OCI-LY7 (cell line): ENCODE results near the gene CCDC92B. TPM values are rescaled to one million over a fixed set of nuclear protein-coding genes. Genes with fewer than 3 reads are reported as not detected.

Experiments used
- BruUV-seq: library from RNA; stranded (reverse); fragments of 400-500 nt; replicated peaks from 2 replicates; lab custom pipeline; 2021; lab: Mats Ljungman, UMichigan
- CTCF ChIA-PET: fragments of 300-600 bp; sonication (Branson Sonifier 250); formaldehyde crosslinking; loops from one replicate; lab custom pipeline; 2022; ENCODE audit warnings: antibody characterized with exemption; ENCODE audit not compliant: unreplicated experiment; lab: Charles Lee
- POLR2A ChIA-PET: fragments of 300-600 bp; sonication (Branson Sonifier 250); formaldehyde crosslinking; loops from one replicate; lab custom pipeline; 2022; ENCODE audit warnings: antibody characterized with exemption; lab: Charles Lee
- DNase-seq: peaks from one replicate; pipeline ENCODE4 v3.0.0-alpha.2; 2015; ENCODE audit warnings: low spot score
- H2AFZ ChIP-seq: fragments of 200-600 bp; sonication (generic), shearing (Covaris generic); 2 replicates; pipeline ENCODE4 v1.6.1; 2014; ENCODE audit warnings: mild to moderate bottlenecking, antibody characterized with exemption, low read length, moderate library complexity
- H3K27ac ChIP-seq: fragments of 200-600 bp; sonication (generic); 2 replicates; pipeline ENCODE4 v1.5.1; 2014; ENCODE audit warnings: mixed run types, low read depth, mild to moderate bottlenecking, moderate library complexity, low read length, inconsistent platforms; ENCODE audit not compliant: poor library complexity, severe bottlenecking
- H3K36me3 ChIP-seq: fragments of 200-600 bp; sonication (generic); 2 replicates; pipeline ENCODE4 v1.6.1; 2014; ENCODE audit warnings: mild to moderate bottlenecking, antibody characterized with exemption, low read length, moderate library complexity, mixed read lengths; ENCODE audit not compliant: insufficient read depth
- H3K4me1 ChIP-seq: fragments of 200-600 bp; sonication (generic); 2 replicates; pipeline ENCODE4 v1.5.1; 2014; ENCODE audit warnings: mild to moderate bottlenecking, low read length; ENCODE audit not compliant: insufficient read depth, poor library complexity, severe bottlenecking
- H3K4me2 ChIP-seq: fragments of 200-600 bp; sonication (generic); 2 replicates; pipeline ENCODE4 v1.6.1; 2014; ENCODE audit warnings: mild to moderate bottlenecking, low read length
- H3K4me3 ChIP-seq: fragments of 200-600 bp; sonication (generic); 2 replicates; pipeline ENCODE4 v1.5.1; 2014; ENCODE audit warnings: mild to moderate bottlenecking, low read depth, low read length; ENCODE audit not compliant: poor library complexity, severe bottlenecking
- H3K79me2 ChIP-seq: fragments of 200-600 bp; sonication (generic); 2 replicates; pipeline ENCODE4 v1.6.1; 2016; ENCODE audit warnings: low read depth, mild to moderate bottlenecking, low read length, moderate library complexity, mixed read lengths; ENCODE audit not compliant: insufficient read depth
- H3K9me2 ChIP-seq: fragments of 200-600 bp; sonication (generic); 2 replicates; pipeline ENCODE4 v1.6.1; 2016; ENCODE audit warnings: mild to moderate bottlenecking, low read length, mixed read lengths; ENCODE audit not compliant: insufficient read depth
- H3K9me3 ChIP-seq: fragments of 200-600 bp; sonication (generic); 2 replicates; pipeline ENCODE4 v1.6.1; 2014; ENCODE audit warnings: mild to moderate bottlenecking, mixed run types, low read length, mixed read lengths
- H4K20me1 ChIP-seq: fragments of 200-600 bp; sonication (generic); 2 replicates; pipeline ENCODE4 v1.6.1; 2014; ENCODE audit warnings: mild to moderate bottlenecking, antibody characterized with exemption, low read length, moderate library complexity, mixed read lengths; ENCODE audit not compliant: insufficient read depth
- CTCF ChIP-seq: fragments of 200-600 bp; sonication (generic); conservative IDR thresholded peaks from 2 replicates; pipeline ENCODE4 v1.5.1; 2014; ENCODE audit warnings: mild to moderate bottlenecking, antibody characterized with exemption, low read length, moderate library complexity, mixed read lengths
- EZH2phosphoT487 ChIP-seq: fragments of 200-600 bp; sonication (generic); IDR thresholded peaks from 2 replicates; pipeline ENCODE4 v1.6.1; 2018; ENCODE audit warnings: low read depth, borderline replicate concordance, mild to moderate bottlenecking, mixed run types, antibody characterized with exemption, low read length, moderate library complexity, mixed read lengths
- intact Hi-C: fragments of 100-400 bp; cut with micrococcal nuclease; formaldehyde crosslinking; loops from one replicate; pipeline ENCODE4 v1.10.0; 2022; ENCODE audit not compliant: unreplicated experiment
- total RNA-seq, 2 experiments: library from RNA; depleted of rRNA in 1 of 2; stranded (reverse); fragments of >200 nt in 1 of 2; shearing (Covaris generic) in 1 of 2; gene quantifications; 2 replicates each; pipeline ENCODE4 v1.2.3, GENCODE V29; 2014 to 2022

The CCDC92B gene
- total RNA-seq, 2 experiments from 2014 or later, result not detected

- CTCF ChIA-PET, result no interaction called here
- Histone ChIP-seq H3K4me2 (no peak overlapping the region), H3K27ac (no peak overlapping the region), H3K9me3 (no peaks in the 10 kb centered on the region), H3K4me1 (no peaks in the 10 kb centered on the region), H3K4me3 (no peak overlapping the region), H4K20me1 (no peaks in the 10 kb centered on the region), H3K9me2 (no peaks in the 10 kb centered on the region), H3K36me3 (no peaks in the 10 kb centered on the region), H2AFZ (no peak overlapping the region), H3K79me2 (no peaks in the 10 kb centered on the region)
- TF ChIP-seq EZH2phosphoT487 (no peak), CTCF (no peak)
- intact Hi-C loops, result no loop called here
- no TSS peak for BruUV-seq
- POLR2A ChIA-PET, result no interaction called here
- no peak for DNase-seq
These were observed 26.8 kb downstream of the CCDC92B start for GRCh38 chr17:2722611-2723010.

- POLR2A ChIA-PET, result interaction anchor here (0.5 to 0.6 kb wide), 2 partner anchors 8 to 232 kb away, joined by 4 read pairs; no protein-coding TSS in a partner anchor
These were observed 27.8 kb downstream of the CCDC92B start for GRCh38 chr17:2721603-2722002.

GRCh38 chr17:2719861-2720260, 29.6 kb downstream of the CCDC92B start:
- Histone ChIP-seq H3K9me3 (no peaks in the 10 kb centered on the region), H3K79me2 (no peaks in the 10 kb centered on the region), H3K4me3 (no peak overlapping the region), H3K9me2 (no peaks in the 10 kb centered on the region), H3K4me2 (no peak overlapping the region), H3K27ac (no peak overlapping the region), H2AFZ (no peak overlapping the region), H3K4me1 (no peaks in the 10 kb centered on the region), H4K20me1 (no peaks in the 10 kb centered on the region), H3K36me3 (no peaks in the 10 kb centered on the region)
- CTCF ChIA-PET, result no interaction called here
- TF ChIP-seq CTCF, result no peak
- no peak for TF ChIP-seq EZH2phosphoT487
- POLR2A ChIA-PET, result interaction anchor here (0.7 kb wide), 2 partner anchors 31 to 53 kb away, joined by 3 to 4 read pairs; no protein-coding TSS in a partner anchor
- BruUV-seq, result no TSS peak
- intact Hi-C loops, result no loop called here
- no peak for DNase-seq

More at GRCh38 chr17:2721603-2722002, 27.8 kb downstream of the CCDC92B start:
- CTCF ChIA-PET, result no interaction called here
- no peaks in the 10 kb centered on the region for H3K36me3 ChIP-seq
- H4K20me1 ChIP-seq, result no peaks in the 10 kb centered on the region
- no peak for TF ChIP-seq EZH2phosphoT487
- intact Hi-C loops, result no loop called here
- no peak overlapping the region for H3K27ac ChIP-seq
- no peaks in the 10 kb centered on the region for H3K4me1 ChIP-seq
- H3K4me3 ChIP-seq, result no peak overlapping the region
- H3K4me2 ChIP-seq, result no peak overlapping the region
- no peaks in the 10 kb centered on the region for H3K79me2 ChIP-seq
- H2AFZ ChIP-seq, result no peak overlapping the region
- no TSS peak for BruUV-seq
- H3K9me2 ChIP-seq, result no peaks in the 10 kb centered on the region
- H3K9me3 ChIP-seq, result no peaks in the 10 kb centered on the region
- no peak for DNase-seq
